ENCODE measurements around the gene DENND1B.

The DENND1B gene

DNA sequence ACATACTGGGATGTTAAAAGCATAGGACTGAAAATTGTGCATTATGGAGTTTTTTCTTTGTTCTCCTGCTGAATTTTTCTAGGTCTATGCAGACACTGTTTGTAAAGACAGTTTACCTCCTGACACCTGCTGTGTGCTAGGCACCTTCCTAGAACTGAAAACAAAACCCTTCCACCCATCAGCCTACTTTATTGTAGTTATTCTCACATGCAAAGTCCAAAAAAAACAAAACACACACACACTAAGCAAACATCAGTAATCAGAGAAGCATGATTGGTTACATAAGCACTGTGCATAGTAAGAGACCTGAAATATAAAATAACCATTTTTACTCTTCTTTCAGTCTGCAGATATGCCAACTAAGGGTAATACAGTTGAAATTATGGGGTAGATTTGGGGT lies 312.1 kb downstream of the DENND1B start:
- DNase-seq = no peak

GRCh38 chr1:197462539-197462938 lies 312.7 kb downstream of the DENND1B start:
- no peak for DNase-seq
